ENCODE measurements around the gene CACNA2D3.

GRCh38 chr3:54642147-54642546 is 519.8 kb downstream of the CACNA2D3 start:
- TF ChIP-seq, protein P1, sequence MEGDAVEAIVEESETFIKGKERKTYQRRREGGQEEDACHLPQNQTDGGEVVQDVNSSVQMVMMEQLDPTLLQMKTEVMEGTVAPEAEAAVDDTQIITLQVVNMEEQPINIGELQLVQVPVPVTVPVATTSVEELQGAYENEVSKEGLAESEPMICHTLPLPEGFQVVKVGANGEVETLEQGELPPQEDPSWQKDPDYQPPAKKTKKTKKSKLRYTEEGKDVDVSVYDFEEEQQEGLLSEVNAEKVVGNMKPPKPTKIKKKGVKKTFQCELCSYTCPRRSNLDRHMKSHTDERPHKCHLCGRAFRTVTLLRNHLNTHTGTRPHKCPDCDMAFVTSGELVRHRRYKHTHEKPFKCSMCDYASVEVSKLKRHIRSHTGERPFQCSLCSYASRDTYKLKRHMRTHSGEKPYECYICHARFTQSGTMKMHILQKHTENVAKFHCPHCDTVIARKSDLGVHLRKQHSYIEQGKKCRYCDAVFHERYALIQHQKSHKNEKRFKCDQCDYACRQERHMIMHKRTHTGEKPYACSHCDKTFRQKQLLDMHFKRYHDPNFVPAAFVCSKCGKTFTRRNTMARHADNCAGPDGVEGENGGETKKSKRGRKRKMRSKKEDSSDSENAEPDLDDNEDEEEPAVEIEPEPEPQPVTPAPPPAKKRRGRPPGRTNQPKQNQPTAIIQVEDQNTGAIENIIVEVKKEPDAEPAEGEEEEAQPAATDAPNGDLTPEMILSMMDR (IDR thresholded peaks at IDR 0.05; ENCODE audit: insufficient read depth, low read length, poor library complexity, severe bottlenecking), result no peak
- TF ChIP-seq EZH2phosphoT487 (conservative IDR thresholded peaks at IDR 0.05; ENCODE audit: low read length), result no peak

All from SU-DHL-6 (cell line).